Measurements from ENCODE around the gene NRP1. TPM values are rescaled to one million over a fixed set of nuclear protein-coding genes. Genes with fewer than 3 reads are reported as not detected.

Gene NRP1
- total RNA-seq, 6 experiments from 2014 or later = 14.7 to 61.7 (median 29.5) TPM

DNA sequence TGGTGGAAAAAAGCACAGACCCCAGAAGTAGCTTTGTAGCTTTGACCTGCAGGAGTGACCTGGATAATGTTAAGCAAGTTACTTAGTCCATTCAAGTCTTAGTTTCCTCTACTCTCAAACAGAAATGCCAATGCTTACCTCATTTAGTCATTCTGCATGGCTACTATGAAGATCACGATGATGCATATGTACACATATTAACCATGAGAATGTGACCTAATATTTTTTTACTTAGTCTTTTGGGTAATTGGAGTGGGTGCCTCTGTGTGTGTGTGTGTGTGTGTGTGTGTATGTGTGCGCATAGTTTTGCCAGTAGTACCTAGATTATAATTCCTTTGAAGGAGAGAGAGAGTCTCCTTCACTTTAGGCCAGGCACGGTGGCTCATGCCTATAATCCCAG is 95.8 kb downstream of the NRP1 start:
- Histone ChIP-seq H3K36me3 (no peaks in the 10 kb centered on the region), H3K4me3 (no peak overlapping the region), H3K27ac (no peak overlapping the region), H3K4me1 (no peaks in the 10 kb centered on the region), H3K27me3 (no peaks in the 10 kb centered on the region), H3K9me3 (no peaks in the 10 kb centered on the region)
- no peak for ATAC-seq
- intact Hi-C loops (cut with DNase I) = no loop called here
- TF ChIP-seq CTCF (IDR thresholded peaks at IDR 0.05) (no peak), POLR2A (IDR thresholded peaks at IDR 0.05) (no peak)
- 100% methylated on average over 2 of the region's 3 CpGs for WGBS (ENCODE audit: insufficient coverage, low coverage, low lambda C conversion rate, missing lambda C conversion rate)
- DNase-seq = no peak

GRCh38 chr10:33237736-33238624 is 96.5 kb downstream of the NRP1 start:
- TF ChIP-seq CTCF (IDR thresholded peaks at IDR 0.05) (no peak), POLR2A (IDR thresholded peaks at IDR 0.05) (no peak)
- Histone ChIP-seq H3K4me1 (no peaks in the 10 kb centered on the region), H3K4me3 (no peak overlapping the region), H3K27me3 (no peaks in the 10 kb centered on the region), H3K9me3 (no peaks in the 10 kb centered on the region), H3K27ac (no peak overlapping the region), H3K36me3 (no peaks in the 10 kb centered on the region)
- DNase-seq (no peak), ATAC-seq (no peak)
- intact Hi-C loops (cut with DNase I) = no loop called here
- 86% methylated on average over 8 of the region's 8 CpGs for WGBS (ENCODE audit: insufficient coverage, low coverage, low lambda C conversion rate, missing lambda C conversion rate)

GRCh38 chr10:33236916-33237315 is 97.6 kb downstream of the NRP1 start:
- Histone ChIP-seq H3K4me3 (no peak overlapping the region), H3K4me1 (no peaks in the 10 kb centered on the region), H3K9me3 (no peaks in the 10 kb centered on the region), H3K27ac (no peak overlapping the region), H3K27me3 (no peaks in the 10 kb centered on the region), H3K36me3 (no peaks in the 10 kb centered on the region)
- ATAC-seq (no peak), DNase-seq (no peak)
- intact Hi-C loops (cut with DNase I) = no loop called here
- no peak for TF ChIP-seq POLR2A (IDR thresholded peaks at IDR 0.05)
- no peak for TF ChIP-seq CTCF (IDR thresholded peaks at IDR 0.05)
- WGBS (ENCODE audit: insufficient coverage, low coverage, low lambda C conversion rate, missing lambda C conversion rate) = 88% methylated on average over 6 of the region's 6 CpGs

DNA sequence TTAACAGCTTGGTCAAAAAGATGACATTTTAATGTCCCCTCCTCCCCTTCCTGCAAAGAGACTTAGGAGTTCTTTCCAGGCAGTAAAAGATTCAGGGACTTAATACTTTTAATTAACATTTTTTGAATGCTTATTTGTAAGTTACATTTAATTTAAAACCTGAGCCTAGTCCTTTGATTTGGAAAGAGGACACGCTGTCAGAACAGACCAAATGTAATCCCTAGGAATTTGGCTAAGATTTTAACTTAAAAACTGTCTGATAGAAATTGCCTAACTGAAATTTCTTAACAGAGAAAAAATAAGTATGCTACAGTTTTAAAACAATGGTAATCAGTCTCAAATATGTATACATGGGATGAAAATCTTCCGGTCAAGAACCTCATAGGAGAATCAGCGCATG is 98.5 kb downstream of the NRP1 start:
- no peak for TF ChIP-seq CTCF (IDR thresholded peaks at IDR 0.05)
- no peak for TF ChIP-seq POLR2A (IDR thresholded peaks at IDR 0.05)
- ATAC-seq (no peak), DNase-seq (no peak)
- Histone ChIP-seq H3K4me3 (no peak overlapping the region), H3K27me3 (no peaks in the 10 kb centered on the region), H3K9me3 (no peaks in the 10 kb centered on the region), H3K4me1 (no peaks in the 10 kb centered on the region), H3K27ac (no peak overlapping the region), H3K36me3 (no peaks in the 10 kb centered on the region)
- 91% methylated on average over 3 of the region's 3 CpGs for WGBS (ENCODE audit: insufficient coverage, low coverage, low lambda C conversion rate, missing lambda C conversion rate)
- intact Hi-C loops (cut with DNase I) = no loop called here
